Measurements from ENCODE around the gene PSG5.
"Not testable (repeated sequence)": the region's sequence is repeated elsewhere in the genome, so short reads cannot be mapped to it uniquely, and the experiment has no call there.

Gene PSG5

DNA sequence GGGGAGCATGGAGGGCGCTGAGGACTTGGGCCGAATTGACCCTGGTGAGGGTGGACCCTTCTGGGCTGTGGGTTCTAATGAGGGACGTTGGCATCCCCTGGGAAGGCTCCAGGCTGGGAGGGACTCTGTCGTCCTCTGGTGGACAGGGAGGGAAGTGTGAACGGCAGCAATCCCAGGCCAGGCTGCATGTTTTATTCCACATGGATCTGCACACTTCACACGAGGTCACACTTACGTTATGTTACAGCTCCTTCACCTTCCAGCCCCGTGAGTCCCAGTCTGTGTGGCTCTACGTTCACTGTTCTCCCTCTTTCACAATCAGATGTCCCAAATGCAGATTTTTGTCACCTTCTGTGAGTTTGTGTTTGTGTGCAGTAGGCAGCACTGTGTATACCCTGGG lies 1.8 kb upstream of the PSG5 start:
- DNase-seq (ENCODE audit: low read depth in 2 of 2): not testable (repeated sequence)

DNA sequence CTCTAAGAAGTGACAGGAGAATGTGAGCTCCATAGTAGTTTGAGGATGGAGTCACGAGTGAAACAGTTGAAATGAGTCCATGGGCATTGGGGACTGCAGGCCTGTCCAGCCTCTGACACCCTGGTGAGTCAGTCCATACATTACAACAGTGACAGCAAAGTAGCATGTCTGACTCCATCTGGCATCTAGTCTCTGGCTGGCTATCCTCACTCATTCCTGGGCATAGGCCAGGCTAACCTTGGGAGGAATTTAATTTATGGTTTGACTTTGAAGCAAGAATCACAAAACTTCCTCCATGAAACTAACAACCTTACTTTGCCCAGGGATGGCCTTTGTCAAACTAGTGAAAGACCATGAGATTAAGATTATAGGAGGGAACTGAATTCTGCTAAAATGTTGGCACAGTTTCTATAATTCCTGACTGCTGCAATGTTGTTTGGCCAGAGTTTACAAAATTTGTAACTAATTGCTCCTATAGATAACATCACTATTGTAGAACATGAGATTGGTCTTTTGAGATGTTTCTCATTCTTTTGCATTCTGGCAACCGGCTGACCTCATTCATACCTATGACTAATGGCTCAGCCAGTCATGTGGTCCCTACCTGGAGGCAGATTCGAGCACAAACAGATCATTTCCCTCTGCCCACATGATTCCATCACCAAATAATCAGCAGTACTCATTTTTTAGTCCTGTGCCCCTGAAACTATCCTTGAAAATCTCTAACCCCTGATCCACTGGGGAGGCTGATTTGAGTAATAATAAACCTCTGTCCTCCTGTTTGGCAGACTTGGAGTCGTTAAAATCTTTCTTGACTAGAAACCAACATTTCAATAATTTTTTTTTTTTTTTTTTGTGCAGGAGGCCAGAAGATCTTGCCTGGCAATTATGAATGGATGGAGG lies 4.2 kb downstream of the PSG5 start:
- DNase-seq (ENCODE audit: low read depth in 2 of 2): not testable (repeated sequence)

DNA sequence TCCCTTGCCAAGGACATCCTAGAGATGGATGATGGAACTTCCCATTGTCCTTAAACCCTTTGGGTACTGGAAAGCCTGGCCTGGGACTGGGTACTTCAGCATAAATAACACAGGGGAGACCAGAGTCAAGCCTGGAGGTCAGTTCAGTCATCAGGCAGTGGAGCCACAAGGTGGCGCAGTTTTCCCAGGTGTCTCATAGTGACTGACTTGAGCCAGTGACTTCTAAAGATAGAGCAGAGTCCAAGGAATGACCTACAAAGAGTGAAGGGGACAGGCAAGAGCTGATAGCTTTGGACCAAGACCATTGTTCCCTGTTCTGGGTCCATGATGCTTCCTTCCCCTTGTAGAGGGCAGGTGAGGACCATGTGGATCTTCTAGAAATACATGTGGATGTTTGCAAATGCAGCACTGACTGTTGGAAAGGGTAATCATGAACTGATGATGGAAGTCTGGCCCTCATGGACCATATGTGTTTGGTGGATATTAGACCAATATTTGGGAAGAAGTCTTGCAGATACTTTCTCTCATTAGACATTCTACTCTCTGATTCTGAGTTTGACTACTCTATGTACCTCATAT lies 6.7 kb downstream of the PSG5 start:
- DNase-seq (ENCODE audit: low read depth in 2 of 2): not testable (repeated sequence)

DNA sequence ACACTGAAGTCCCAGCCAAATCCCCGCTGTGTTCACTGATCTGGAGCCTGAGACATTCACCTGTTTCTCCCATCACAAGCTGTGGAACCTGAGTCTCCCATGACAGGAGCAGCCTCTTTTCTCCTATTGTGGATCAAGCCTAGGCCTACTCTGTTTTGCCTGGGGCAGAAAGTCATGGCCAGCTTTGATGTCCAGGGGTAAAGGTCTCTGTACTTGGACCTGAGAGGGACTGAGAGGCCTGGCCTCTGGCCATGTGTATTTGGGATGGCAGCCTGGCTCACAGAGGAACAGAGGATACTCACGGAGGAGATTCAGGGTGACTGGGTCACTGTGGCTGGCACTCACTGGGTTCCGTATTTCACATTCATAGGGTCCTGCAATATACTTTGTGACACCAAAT lies 7.8 kb downstream of the PSG5 start:
- DNase-seq (ENCODE audit: low read depth in 2 of 2): not testable (repeated sequence)

DNA sequence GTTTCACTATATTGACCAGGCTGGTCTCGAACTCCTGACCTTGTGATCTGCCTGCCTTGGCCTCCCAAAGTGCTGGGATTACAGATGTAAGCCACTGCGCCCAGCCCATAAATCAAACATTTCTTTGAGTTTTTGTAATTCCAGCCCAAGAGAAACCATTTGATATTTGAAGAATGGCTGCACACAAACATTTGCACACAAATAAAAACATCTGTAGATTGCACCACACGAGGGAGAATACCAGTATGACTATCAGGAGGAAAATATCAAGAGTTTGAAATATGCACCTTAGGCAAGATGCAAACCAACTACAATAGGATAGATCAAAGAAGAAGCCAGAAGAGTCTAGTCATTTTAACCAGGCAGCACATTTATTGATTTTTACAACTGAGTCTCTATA lies 20.4 kb downstream of the PSG5 start:
- DNase-seq (ENCODE audit: low read depth in 2 of 2): not testable (repeated sequence)

DNA sequence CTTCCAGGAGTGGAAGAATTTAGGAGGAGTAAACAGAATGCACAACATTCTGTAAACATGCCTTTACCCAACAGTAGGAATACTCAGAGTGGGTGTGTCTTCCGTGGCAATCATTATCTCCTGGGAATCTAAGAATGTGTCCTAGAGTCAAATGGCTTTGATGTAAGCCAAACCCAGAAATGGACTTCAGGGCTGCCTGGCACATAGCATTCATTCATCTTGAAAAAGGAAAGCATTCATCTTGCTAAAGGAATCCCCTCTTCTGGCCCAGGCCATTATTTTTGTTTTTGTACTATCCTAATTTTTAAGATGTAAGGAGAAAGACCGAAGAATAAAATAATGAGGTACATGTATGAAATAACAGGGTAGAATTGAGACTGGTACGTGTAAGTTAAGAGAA lies 23.2 kb downstream of the PSG5 start:
- DNase-seq (ENCODE audit: low read depth in 2 of 2): not testable (repeated sequence)

DNA sequence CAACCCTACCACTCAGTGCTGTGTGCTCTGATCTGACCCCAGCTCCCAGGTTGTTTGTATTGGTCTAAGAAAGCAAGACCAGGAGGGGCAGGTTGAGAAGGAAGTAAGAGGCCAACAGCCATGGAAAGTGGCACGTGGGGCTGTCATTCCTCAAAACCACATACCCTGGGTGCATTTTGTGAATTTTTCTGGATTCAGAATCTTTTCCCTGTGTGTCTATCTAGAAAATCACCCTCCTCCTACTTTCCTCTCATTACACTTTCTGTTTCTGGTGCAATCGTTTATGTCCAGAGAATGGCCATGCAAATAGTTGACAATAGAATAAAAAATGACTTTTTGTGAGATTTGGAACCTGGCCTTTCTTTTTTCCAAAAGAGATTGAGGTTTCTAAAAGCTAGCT lies 24.1 kb downstream of the PSG5 start:
- DNase-seq (ENCODE audit: low read depth in 2 of 2): not testable (repeated sequence)

DNA sequence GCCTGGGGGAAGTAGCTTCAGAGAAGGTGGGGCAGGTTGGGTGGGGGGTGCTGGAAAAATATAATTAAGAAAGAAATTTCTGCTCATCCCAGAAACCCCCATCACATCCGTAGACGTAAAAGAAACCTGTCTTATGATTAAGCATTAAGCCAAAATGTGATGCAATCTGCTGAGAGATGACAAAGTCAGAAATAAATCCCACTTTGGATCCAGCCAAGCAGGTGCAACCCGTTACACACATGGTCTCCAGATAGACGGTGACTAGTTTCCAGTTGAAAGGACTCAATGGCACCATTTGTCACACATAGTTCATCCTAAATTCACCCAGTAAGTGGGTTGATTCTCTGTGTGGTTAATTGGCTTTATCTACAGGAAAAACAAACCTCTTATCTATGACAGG lies 34.1 kb downstream of the PSG5 start:
- DNase-seq (ENCODE audit: low read depth in 2 of 2): no peak

DNA sequence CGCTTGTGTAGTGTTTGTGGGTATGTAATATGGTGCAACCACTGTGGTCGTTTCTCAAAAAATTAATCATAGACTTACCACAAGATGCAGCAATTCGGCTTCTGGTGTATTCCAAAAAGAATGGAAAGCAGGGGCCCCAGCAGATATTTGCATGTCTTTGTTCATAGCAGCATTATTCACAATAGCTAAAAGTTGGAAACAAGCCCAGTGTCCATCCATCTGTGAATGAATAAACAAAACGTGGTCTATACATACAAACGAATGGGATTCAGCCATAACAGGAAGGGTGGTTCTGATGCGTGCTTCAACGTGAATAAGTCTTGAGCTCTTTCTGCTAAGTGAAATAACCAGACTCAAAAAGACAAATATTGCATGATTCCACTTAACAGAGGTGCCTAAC lies 36.5 kb downstream of the PSG5 start:
- DNase-seq (ENCODE audit: low read depth in 2 of 2): not testable (repeated sequence)

DNA sequence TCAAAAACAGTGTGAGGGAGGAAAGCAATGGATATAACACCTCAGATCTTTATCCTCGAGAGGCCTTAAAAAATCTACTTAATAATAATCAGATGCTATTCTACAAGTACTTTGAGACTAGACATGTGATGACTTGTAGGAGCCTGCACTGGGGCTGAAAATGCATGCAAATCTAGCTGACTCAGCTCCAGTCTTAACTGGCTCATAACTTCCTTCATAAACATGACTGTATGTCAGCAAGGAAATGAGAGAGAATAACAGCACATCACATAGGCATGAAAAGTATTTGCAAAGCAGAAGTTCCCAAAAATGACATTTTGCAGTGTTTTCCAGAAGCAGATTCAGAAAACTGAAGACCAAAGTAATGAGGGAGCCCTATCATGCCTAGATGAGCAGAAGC lies 38.1 kb downstream of the PSG5 start:
- DNase-seq (ENCODE audit: low read depth in 2 of 2): no peak

DNA sequence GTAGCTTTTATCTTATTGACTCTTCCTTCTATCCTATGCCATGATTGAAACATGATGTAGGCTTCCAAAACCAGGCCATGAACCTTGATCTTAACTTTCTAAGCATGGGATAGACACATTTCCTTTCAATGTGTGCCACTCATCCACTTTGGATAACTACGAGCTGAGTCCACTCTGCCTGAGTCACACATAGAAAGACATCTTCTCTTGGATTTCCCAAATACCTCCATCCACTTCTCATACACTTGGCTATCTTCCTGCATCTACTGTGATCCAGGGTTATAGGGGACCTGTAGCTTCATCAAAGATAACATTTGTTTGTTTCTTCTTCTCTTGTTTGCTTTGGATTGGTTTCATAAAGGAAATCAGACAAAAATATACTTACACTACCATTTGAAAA lies 44.6 kb downstream of the PSG5 start:
- DNase-seq (ENCODE audit: low read depth in 2 of 2): not testable (repeated sequence)

DNA sequence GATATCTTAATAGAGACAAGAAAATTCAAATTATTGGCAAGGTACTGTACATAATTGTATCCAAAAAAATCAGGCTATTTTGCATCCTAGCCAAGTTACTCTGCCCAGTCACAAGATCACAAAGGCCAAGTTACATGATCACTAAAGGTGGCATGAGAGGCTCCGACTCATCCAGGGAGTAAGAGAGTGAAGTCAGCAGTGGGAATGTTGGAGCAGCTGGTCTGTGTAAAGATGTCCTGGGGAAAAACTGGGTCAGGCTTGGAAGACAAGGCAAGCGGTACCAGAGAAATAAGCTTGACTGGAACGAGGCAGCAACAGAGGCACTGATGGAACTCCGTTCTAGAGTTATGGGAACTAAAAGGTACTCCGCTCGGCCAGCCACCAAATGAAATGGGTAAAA lies 53.6 kb downstream of the PSG5 start:
- DNase-seq (ENCODE audit: low read depth in 2 of 2): no peak

DNA sequence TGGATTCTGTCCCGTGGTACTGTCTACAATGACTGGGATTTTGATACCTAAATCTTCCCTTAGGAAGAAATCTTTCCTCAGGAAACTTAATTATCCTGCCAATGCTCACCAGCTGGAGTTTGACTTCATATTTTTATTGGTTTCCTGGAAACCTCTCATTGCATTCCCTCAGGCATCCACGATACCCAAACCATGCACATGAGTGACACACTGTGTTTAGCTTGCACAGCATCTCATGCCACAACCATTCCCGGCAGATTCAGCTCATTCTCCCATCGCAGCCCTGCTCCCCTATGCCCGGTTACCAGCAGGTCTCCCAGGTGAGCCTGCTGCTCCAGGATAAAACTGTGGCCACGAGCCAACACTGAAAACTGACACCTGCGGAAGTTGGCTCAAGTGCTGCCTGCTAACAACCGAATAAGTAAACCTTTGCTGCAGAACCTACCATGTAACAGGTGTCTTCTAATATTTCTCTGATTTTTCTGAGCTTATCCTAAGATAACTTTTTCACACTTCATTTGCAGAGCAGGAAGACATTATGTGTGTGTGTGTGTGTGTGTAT lies 55.0 kb downstream of the PSG5 start:
- not testable (repeated sequence) for DNase-seq (ENCODE audit: low read depth in 2 of 2)

DNA sequence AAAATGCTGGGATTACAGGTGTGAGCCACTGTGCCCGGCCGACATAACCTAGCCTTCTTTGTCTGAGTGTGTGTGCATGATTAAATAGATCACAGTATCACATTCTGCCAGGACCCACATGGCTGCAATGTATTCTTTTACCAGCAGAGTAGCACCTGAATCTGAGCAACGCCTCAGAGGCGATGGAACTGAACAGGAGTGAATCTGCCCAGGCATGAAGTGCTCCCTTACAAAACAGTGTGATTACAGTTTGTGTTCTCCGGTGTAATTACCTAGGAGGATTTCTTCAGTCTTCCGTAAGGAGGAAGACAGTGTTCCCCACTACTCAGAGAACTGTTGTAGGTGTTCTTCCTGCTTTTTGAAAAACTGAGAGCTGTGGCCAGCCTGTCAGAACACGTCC lies 57.1 kb downstream of the PSG5 start:
- not testable (repeated sequence) for DNase-seq (ENCODE audit: low read depth in 2 of 2)

DNA sequence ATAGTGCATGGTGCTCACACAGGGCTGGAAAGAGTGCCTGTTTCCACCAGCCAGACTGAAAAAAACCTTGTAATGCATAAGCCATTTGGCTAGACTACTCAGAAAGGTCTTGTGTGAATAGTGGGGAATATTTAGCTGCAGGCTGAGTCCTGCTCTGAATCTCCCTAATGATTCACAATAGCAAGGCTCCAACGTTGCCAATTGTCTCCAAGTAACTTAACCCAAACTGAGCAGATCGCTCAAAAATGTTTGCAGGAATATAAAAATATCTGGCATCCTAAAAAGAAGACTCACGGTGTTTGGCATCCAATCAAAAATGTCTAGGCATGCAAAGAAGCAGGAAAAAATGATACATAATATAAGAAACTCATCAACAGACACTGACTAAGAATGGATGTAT lies 59.0 kb downstream of the PSG5 start:
- DNase-seq (ENCODE audit: low read depth in 2 of 2): not testable (repeated sequence)

DNA sequence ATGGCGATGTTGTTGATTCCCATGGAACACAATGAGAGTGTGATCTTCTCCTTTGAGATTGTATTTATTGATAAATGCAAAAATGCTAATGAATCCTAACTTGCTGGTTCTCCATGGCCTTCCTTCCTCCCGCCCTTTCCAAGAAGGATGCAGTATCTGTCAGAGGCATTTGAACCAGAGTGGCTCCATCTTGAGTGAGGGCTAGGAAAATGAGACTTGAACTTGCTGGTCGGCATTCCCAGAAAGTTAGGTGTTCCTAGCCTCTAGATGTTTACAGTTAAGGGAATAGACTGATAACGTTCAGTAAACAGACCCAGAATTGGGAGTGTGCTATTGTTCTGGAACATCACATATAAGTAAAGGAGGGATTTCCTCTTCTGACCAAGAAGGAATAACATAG lies 59.6 kb downstream of the PSG5 start:
- no peak for DNase-seq (ENCODE audit: low read depth in 2 of 2)

DNA sequence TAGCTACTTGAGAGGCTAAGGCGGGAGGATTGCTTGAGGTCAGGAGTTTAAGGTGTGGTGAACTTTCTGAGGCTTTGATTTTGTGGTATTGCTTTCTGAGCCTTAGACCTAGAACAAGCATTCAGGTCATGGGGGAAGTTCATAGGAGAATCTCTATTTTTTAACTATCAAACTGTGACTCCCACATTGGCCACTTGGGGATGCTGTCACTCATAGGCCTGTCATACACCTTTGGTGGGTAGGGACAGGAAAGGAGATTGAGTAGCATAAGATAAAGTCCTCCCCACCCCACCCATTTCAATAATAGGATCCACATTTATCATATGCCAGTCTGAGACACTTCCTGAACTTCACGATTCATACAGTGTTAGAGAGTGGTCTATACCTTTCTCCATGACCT lies 62.0 kb downstream of the PSG5 start:
- no peak for DNase-seq (ENCODE audit: low read depth in 2 of 2)

DNA sequence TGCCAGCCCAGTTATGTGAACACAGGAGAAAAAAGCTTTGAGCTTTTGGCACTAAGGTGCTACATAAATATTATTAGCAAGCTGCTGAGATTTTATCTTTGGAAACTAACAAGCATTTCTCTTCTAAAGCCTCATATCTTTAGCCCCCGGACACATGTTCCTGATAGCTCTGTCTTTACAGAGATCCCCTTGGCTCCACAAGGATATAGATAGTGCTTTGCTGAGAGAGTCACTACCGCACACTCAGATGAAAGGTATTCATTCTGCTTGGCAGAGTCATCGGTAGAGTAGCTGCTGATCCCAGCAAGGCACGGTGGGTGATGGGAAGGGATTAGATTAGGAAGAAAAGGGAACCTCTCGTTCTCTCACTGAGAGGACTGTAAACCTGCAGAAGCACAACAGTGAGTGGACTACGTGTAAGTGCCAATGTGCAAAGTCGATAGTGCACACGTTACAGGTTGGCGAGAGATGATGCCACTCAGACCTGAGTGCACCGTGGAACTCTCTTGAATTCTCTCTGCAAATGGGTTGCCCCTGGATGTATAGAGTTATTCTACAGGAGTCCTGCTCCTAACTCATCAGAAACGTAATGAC lies 65.8 kb downstream of the PSG5 start:
- DNase-seq (ENCODE audit: low read depth in 2 of 2): not testable (repeated sequence)

DNA sequence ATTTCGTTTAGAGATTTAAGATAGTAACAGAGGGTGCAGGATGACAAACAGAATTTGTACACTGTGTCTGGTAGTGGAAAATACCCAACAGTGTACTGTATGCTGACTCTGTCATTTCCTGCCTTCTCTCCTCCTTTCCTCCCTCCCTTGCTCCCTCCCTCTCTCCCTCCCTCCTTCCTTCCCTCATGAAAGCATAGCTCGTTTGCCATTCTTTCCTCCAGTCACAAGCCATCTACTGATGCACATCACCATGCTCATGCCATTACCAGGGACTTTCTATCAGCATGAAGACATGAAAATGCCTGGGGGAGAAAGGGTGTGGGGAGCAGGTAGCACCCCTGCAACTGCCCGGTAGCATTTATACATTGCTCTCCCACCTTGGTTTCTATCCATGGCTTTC lies 66.8 kb downstream of the PSG5 start:
- not testable (repeated sequence) for DNase-seq (ENCODE audit: low read depth in 2 of 2)

Data from stimulated activated CD4-positive, alpha-beta T cell treated with anti-CD3 and anti-CD28 coated beads, Interleukin-4, amount 100 ng/mL, for 48 hours (primary cell).